IgD-negative memory B cell (primary cell): Measurements from ENCODE around the gene NEK7. TPM values are rescaled to one million over a fixed set of nuclear protein-coding genes. Genes with fewer than 3 reads are reported as not detected.
"Not testable (repeated sequence)": the region's sequence is repeated elsewhere in the genome, so short reads cannot be mapped to it uniquely, and the experiment has no call there.

ENCODE experiments used
- H3K27ac Mint-ChIP-seq, 3 donors: one replicate each; pipeline ENCODE4 v1.8.0; 2020 to 2022; ENCODE audit warnings: mild to moderate bottlenecking in 3 of 3, mixed read lengths in 3 of 3, moderate library complexity in 1 of 3
- H3K27me3 Mint-ChIP-seq: one replicate; pipeline ENCODE4 v1.8.0; 2021; ENCODE audit warnings: mixed read lengths
- H3K36me3 Mint-ChIP-seq: one replicate; pipeline ENCODE4 v1.8.0; 2020; ENCODE audit warnings: mild to moderate bottlenecking, mixed read lengths
- H3K4me1 Mint-ChIP-seq, 3 donors: one replicate each; pipeline ENCODE4 v1.8.0; 2020 to 2022; ENCODE audit warnings: mixed read lengths in 3 of 3, mild to moderate bottlenecking in 1 of 3
- H3K4me3 Mint-ChIP-seq, 4 donors: one replicate each; pipeline ENCODE4 v1.8.0; 2020 to 2022; ENCODE audit warnings: mild to moderate bottlenecking in 4 of 4, mixed read lengths in 4 of 4, moderate library complexity in 3 of 4
- H3K9me3 Mint-ChIP-seq, 3 donors: one replicate each; pipeline ENCODE4 v1.8.0; 2020 to 2021; ENCODE audit warnings: mixed read lengths in 3 of 3, mild to moderate bottlenecking in 1 of 3
- polyA plus RNA-seq: library from polyadenylated mRNA; unstranded; fragments of 300-500 nt; fragmentation: Illumina TruSeq; gene quantifications from one replicate; pipeline ENCODE4 v1.2.3, GENCODE V29; 2021

The NEK7 gene
- polyA plus RNA-seq, 1 donor from 2014 or later = 21.6 TPM

DNA sequence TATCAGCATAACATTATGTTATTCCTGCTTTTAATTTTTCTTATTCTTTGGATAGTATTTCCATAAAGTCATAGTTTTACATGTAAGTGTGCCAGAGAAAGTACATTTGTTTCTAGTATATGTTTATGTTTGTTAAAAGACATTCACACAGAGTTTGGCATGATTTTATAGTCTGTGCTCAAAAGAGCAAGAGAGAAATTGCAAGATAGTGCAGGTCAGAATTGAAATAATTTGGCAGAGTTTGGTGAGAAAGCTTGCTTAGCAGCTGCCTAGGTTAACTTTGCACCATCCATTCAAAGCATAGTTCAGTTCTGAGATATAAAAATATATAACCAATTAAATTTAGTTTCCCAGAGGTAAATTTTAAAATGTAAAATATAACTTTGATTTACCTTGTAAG, 17.0 kb downstream of the NEK7 start:
- Mint-ChIP-seq H3K27me3 (no peaks in the 10 kb centered on the region), H3K27ac (peak overlapping the region in 2 of 3 donors; percentile 77 to 95), H3K9me3 (no peaks in the 10 kb centered on the region), H3K36me3 (peaks cover 2% of the 10 kb centered on the region), H3K4me1 (peaks cover 48 to 67% (median 65%) of the 10 kb centered on the region in 3 donors), H3K4me3 (peak overlapping the region in 2 of 4 donors; percentile 25 to 76)

DNA sequence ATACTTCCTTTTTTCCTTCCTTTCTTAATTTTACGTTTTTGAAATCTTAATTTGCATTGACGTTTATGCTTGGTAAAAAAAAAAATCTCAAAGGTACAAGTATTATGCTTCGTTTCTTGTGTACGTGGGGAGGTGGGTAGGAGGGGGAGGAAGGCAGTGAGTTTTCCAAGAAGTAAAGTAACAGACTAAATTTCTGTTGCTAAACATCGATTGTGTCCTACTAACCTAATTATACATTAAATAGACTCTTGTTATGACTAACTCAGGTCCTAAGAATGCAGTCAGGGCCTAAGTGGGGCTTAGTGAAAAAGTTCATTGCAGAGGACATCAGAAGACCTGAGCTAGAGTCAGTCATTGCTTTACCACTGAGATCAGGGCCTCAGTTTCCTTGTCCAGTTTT, 17.5 kb downstream of the NEK7 start:
- Mint-ChIP-seq H3K27me3 (no peaks in the 10 kb centered on the region), H3K9me3 (no peaks in the 10 kb centered on the region), H3K27ac (peak overlapping the region; percentile 68 to 95 (median 77)), H3K36me3 (peaks cover 2% of the 10 kb centered on the region), H3K4me3 (peak overlapping the region; percentile 25 to 76 (median 51)), H3K4me1 (peaks cover 49 to 68% (median 65%) of the 10 kb centered on the region in 3 donors)

- H3K9me3 Mint-ChIP-seq = no peaks in the 10 kb centered on the region
- no peaks in the 10 kb centered on the region for H3K27me3 Mint-ChIP-seq
- peaks cover 2% of the 10 kb centered on the region for H3K36me3 Mint-ChIP-seq
- H3K4me3 Mint-ChIP-seq = peak overlapping the region in 2 of 4 donors; percentile 47 to 61
- peaks cover 53 to 70% (median 65%) of the 10 kb centered on the region in 3 donors for H3K4me1 Mint-ChIP-seq
- H3K27ac Mint-ChIP-seq = peak overlapping the region; percentile 4 to 59 (median 17)
Observed at GRCh38 chr1:198175423-198176170, 18.8 kb downstream of the NEK7 start.

DNA sequence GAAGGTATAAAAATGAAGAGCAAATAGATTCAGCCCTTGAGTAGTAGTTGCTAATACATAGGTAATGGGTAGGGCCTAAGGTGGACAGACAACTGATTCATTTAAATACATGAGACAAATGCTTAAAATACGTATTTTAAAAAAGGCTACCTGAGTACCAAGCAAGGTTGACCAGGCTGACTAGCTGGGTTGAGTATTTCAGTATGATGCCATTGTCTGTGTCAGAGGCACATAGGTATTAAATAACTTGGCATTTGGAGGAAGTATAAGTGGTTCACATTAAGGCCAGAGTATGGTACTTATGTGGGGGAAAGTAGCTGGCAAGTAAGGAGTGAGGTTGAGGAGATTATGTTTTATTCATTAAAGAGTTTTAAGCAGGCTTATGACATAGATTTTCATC, 19.4 kb downstream of the NEK7 start:
- Mint-ChIP-seq H3K4me1 (peaks cover 52 to 73% (median 66%) of the 10 kb centered on the region in 3 donors), H3K9me3 (no peaks in the 10 kb centered on the region), H3K27me3 (no peaks in the 10 kb centered on the region), H3K27ac (peak overlapping the region in 2 of 3 donors; percentile 4 to 59), H3K4me3 (peak overlapping the region in 2 of 4 donors; percentile 47 to 61), H3K36me3 (peaks cover 2% of the 10 kb centered on the region)

- no peaks in the 10 kb centered on the region for H3K27me3 Mint-ChIP-seq
- no peak overlapping the region for H3K4me3 Mint-ChIP-seq
- no peaks in the 10 kb centered on the region for H3K9me3 Mint-ChIP-seq
- peaks cover 54 to 74% (median 64%) of the 10 kb centered on the region in 3 donors for H3K4me1 Mint-ChIP-seq
- no peaks in the 10 kb centered on the region for H3K36me3 Mint-ChIP-seq
- H3K27ac Mint-ChIP-seq = no peak overlapping the region
Observed at GRCh38 chr1:198177546-198177945, 20.7 kb downstream of the NEK7 start.

- Mint-ChIP-seq H3K27ac (no peak overlapping the region), H3K9me3 (no peaks in the 10 kb centered on the region), H3K36me3 (no peaks in the 10 kb centered on the region), H3K27me3 (no peaks in the 10 kb centered on the region), H3K4me3 (no peak overlapping the region), H3K4me1 (peaks cover 53 to 68% (median 61%) of the 10 kb centered on the region in 3 donors)
Observed at GRCh38 chr1:198178615-198179014, 21.8 kb downstream of the NEK7 start.

DNA sequence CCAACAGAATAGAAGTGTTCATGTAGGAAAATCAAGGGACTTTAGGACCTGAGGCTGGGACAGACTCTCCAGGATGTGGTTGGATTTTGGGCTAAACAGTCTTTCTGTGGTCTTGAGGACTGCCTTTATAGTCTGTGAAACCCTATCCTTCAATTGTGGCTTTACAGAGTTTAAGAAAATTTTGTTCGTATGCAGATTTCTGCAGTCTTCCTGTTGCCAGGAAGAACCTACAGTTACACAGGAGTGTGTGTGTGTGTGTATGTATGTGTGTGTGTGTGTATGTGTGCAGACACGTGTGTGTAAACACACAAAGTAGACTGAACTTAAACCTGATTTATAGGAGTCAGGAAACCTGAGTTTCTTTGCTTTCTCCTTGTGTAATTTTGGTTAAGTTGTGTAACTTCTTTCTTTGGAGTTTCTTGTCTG, 22.8 kb downstream of the NEK7 start:
- H3K9me3 Mint-ChIP-seq = no peaks in the 10 kb centered on the region
- no peaks in the 10 kb centered on the region for H3K27me3 Mint-ChIP-seq
- peaks cover 46 to 60% (median 55%) of the 10 kb centered on the region in 3 donors for H3K4me1 Mint-ChIP-seq
- peak overlapping the region in 1 of 3 donors; percentile 82 for H3K27ac Mint-ChIP-seq
- H3K36me3 Mint-ChIP-seq = no peaks in the 10 kb centered on the region
- H3K4me3 Mint-ChIP-seq = no peak overlapping the region

DNA sequence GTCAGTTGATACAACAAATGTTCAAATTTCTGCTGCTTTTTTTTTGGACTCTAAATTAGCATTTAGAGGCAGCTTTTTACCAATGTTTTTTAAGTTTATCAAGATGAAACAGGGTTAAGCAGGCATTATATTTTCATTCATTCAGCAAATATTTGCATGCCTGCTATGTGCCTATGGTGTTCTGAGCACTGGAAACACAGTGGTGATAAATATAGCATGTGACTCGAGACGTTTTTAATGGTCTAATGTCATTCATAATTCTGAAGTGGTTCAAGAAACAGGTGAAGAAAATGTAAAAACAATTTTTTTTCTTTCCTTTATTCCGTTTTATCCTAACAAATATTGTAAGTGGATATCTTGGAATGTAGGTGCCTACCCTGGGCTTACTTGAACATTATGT, 26.8 kb downstream of the NEK7 start:
- no peaks in the 10 kb centered on the region for H3K27me3 Mint-ChIP-seq
- H3K27ac Mint-ChIP-seq = no peak overlapping the region
- H3K9me3 Mint-ChIP-seq = no peaks in the 10 kb centered on the region
- H3K4me1 Mint-ChIP-seq = peaks cover 37 to 49% (median 45%) of the 10 kb centered on the region in 3 donors
- H3K4me3 Mint-ChIP-seq = no peak overlapping the region
- H3K36me3 Mint-ChIP-seq = no peaks in the 10 kb centered on the region

- Mint-ChIP-seq H3K4me1 (peaks cover 32 to 45% (median 43%) of the 10 kb centered on the region in 3 donors), H3K27me3 (no peaks in the 10 kb centered on the region), H3K9me3 (no peaks in the 10 kb centered on the region), H3K27ac (no peak overlapping the region), H3K36me3 (no peaks in the 10 kb centered on the region), H3K4me3 (no peak overlapping the region)
Observed at GRCh38 chr1:198184516-198184915, 27.7 kb downstream of the NEK7 start.

GRCh38 chr1:198185146-198185545, 28.3 kb downstream of the NEK7 start:
- Mint-ChIP-seq H3K27ac (no peak overlapping the region), H3K36me3 (no peaks in the 10 kb centered on the region), H3K9me3 (no peaks in the 10 kb centered on the region), H3K4me1 (peaks cover 27 to 42% (median 42%) of the 10 kb centered on the region in 3 donors), H3K27me3 (no peaks in the 10 kb centered on the region), H3K4me3 (peak overlapping the region in 1 of 4 donors; percentile 49)

- Mint-ChIP-seq H3K4me3 (peak overlapping the region in 1 of 4 donors; percentile 20), H3K36me3 (no peaks in the 10 kb centered on the region), H3K27ac (peak overlapping the region in 1 of 3 donors; percentile 59), H3K27me3 (no peaks in the 10 kb centered on the region), H3K4me1 (peaks cover 28 to 40% (median 39%) of the 10 kb centered on the region in 3 donors), H3K9me3 (no peaks in the 10 kb centered on the region)
Observed at GRCh38 chr1:198185759-198186158, 29.0 kb downstream of the NEK7 start.

GRCh38 chr1:198186916-198187580, 30.2 kb downstream of the NEK7 start:
- Mint-ChIP-seq H3K4me3 (no peak overlapping the region), H3K36me3 (no peaks in the 10 kb centered on the region)

DNA sequence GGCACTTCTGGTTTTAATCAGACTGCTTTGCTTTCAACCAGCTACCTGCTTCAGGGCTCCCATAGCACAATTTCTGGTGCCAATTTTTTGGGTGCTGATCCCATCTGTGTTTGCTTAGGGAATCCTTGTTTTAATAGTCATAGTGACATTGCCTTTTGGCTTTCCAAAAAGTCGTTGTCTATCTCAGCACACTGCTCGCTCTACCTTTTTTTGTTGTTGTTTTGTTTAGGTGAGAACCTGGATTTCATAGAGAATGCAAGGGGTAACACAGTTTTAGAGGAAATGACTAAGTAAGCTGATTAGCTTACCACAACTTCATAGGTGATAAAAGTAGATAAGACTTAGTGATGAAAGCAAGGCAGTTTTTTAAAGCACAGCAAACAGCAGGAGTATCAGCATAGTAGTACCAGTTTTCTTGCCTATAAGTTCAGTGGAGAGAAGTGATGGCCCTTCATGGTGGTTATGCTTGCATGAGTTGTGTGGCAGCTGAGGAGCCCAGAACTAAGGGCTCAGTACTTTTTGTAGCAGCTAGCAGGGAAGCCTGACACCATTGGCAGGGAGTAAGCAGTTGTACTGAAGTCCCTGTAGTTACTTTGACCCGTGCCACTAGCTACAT, 31.3 kb downstream of the NEK7 start:
- H3K27ac Mint-ChIP-seq = peak overlapping the region in 1 of 3 donors; percentile 68
- no peak overlapping the region for H3K4me3 Mint-ChIP-seq
- no peaks in the 10 kb centered on the region for H3K36me3 Mint-ChIP-seq
- no peaks in the 10 kb centered on the region for H3K27me3 Mint-ChIP-seq
- H3K9me3 Mint-ChIP-seq = no peaks in the 10 kb centered on the region
- H3K4me1 Mint-ChIP-seq = peaks cover 39 to 47% (median 44%) of the 10 kb centered on the region in 3 donors

More at GRCh38 chr1:198186916-198187580, 30.2 kb downstream of the NEK7 start:
- H3K4me1 Mint-ChIP-seq = peaks cover 30 to 41% (median 40%) of the 10 kb centered on the region in 3 donors
- H3K9me3 Mint-ChIP-seq = no peaks in the 10 kb centered on the region
- H3K27me3 Mint-ChIP-seq = no peaks in the 10 kb centered on the region
- H3K27ac Mint-ChIP-seq = no peak overlapping the region

DNA sequence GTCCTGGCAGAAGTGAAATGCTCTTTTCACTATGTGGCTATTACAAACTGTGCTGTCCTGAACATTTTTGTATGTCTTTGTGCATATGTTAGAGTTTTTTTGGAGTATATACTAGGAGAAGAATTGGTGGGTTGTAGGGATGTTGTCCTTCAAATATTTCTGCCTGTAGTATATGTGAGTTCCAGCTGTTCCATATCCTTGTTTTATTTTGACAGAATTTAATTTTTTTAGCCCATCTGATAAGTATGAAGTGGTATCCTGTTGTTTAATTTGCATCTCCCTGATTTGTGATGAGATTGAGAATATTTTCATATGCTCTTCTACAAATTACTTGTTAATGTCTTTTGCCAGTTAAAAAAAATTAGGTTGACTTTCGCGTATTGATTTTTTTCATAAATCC, 34.3 kb downstream of the NEK7 start:
- Mint-ChIP-seq H3K4me3 (no peak overlapping the region), H3K4me1 (peaks cover 49% of the 10 kb centered on the region in 3 donors), H3K27ac (no peak overlapping the region), H3K27me3 (no peaks in the 10 kb centered on the region), H3K9me3 (peaks cover 0 to 4% (median 0%) of the 10 kb centered on the region in 3 donors), H3K36me3 (no peaks in the 10 kb centered on the region)

- not testable (repeated sequence) for H3K4me3 Mint-ChIP-seq, H3K36me3 Mint-ChIP-seq, H3K9me3 Mint-ChIP-seq, H3K27me3 Mint-ChIP-seq, H3K27ac Mint-ChIP-seq
- peaks cover 45 to 51% (median 47%) of the 10 kb centered on the region in 3 donors for H3K4me1 Mint-ChIP-seq
Observed at GRCh38 chr1:198193871-198194270, 37.1 kb downstream of the NEK7 start.
